WI38 (cell line): Measurements from ENCODE around the gene GPR45.
"Not testable (repeated sequence)": the region's sequence is repeated elsewhere in the genome, so short reads cannot be mapped to it uniquely, and the experiment has no call there.

ENCODE experiments used
- H3K4me3 ChIP-seq: 2 replicates; pipeline ENCODE4 v1.5.1; 2011; ENCODE audit warnings: low read depth, mild to moderate bottlenecking, control low read depth, low read length
- CTCF ChIP-seq: IDR thresholded peaks from 2 replicates; pipeline ENCODE4 v1.5.1; 2012; ENCODE audit warnings: low read depth, mild to moderate bottlenecking, control low read depth, low read length

GPR45 gene

GRCh38 chr2:105243961-105244360 lies 2.4 kb downstream of the GPR45 start:
- peak; percentile 36; the same call in 1 of the 2 replicates for TF ChIP-seq CTCF
- H3K4me3 ChIP-seq = no peak overlapping the region

DNA sequence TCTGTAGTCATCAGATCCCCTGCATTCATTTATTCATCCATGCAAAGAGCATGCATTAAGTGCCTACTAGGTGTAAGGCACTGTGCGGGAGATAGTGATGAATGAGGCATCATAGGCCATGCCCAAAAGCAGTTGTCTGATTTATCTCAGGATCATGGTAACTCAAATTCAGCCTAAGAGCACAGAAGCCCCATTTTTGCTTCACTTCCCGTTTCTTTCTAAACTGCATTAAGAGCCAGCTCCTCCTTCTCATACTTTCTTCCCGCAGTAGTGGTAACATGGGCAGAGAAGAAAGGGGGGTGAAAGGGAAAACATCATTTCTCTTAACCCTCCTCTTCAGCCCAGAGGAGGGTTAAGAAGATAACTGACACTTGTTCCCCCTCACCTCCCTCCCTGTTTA lies 2.9 kb downstream of the GPR45 start:
- TF ChIP-seq CTCF = no peak

DNA sequence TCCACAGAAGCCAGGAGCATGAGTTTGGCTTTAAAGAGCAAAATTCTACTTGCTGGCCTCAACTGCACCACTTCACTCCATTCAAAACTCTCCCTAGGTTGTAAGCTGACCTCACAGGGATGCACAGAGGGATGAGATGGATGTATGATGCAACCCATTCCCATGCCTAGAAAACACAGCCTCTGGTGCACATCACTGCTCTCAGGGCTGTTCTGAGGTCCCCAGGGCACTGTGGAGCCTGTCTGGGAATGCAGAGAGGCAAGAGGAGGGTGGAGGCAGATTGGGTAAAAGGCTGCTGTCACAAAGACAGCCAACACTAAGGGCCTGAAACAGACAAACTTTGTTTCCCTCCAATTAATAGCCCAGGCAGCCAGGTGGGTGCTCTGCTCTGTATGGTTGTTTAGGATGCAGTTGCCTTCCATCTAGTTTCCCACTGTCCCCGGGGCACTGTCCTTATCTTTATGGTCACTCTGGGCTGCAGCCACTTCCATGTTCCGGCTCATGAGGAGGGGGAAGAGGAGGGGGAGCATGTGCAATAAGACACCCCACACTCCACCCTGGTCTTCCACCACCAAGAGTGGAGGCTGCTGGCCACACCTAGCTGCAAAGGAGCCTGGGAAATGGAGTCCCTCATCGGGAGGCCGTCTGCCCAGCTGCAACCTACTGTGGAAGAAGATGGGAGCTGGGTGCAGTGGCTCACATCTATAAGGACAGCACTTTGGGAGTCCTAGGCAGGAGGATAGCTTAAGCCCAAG lies 7.0 kb downstream of the GPR45 start:
- no peak for TF ChIP-seq CTCF
- no peak overlapping the region for H3K4me3 ChIP-seq

More for the DNA sequence above, 2.9 kb downstream of the GPR45 start:
- H3K4me3 ChIP-seq = no peak overlapping the region

- H3K4me3 ChIP-seq = no peak overlapping the region
- no peak for TF ChIP-seq CTCF
Measured at GRCh38 chr2:105249181-105249580, 7.6 kb downstream of the GPR45 start.

- TF ChIP-seq CTCF = no peak
- no peak overlapping the region for H3K4me3 ChIP-seq
Measured at GRCh38 chr2:105249891-105250290, 8.3 kb downstream of the GPR45 start.

DNA sequence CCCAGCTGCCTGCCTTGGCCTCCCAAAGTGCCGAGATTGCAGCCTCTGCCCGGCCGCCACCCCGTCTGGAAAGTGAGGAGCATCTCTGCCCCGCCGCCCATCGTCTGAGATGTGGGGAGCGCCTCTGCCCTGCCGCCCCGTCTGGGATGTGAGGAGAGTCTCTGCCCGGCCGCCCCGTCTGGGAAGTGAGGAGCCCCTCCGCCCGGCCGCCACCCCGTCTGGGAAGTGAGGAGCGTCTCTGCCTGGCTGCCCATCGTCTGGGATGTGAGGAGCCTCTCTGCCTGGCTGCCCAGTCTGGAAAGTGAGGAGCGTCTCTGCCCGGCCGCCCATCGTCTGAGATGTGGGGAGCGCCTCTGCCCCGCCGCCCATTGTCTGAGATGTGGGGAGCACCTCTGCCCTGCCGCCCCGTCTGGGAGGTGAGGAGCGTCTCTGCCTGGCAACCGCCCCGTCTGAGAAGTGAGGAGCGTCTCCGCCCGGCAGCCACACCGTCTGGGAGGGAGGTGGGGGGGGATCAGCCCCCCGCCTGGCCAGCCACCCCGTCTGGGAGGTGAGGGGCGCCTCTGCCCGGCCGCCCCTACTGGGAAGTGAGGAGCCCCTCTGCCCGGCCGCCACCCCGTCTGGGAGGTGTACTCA lies 9.6 kb downstream of the GPR45 start:
- H3K4me3 ChIP-seq = not testable (repeated sequence)

DNA sequence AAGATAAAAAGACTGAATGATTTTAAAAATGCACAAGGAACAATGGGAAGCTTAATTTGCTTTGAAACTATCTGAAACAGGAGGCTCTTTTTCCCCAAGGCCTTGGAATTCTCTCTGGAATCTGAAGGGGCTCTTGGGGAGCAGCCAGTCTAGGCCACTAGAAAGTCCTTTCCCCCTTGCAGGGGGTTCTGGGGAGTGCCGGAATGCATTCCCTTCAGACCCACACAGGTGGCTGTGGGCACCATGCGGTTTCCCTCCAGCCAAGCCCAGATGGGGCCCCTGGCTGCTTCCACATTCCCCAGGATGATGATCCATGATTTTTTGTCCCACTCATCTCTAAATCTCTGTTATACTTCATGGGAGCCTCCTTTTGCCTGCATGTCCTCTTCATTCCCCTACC lies 10.7 kb downstream of the GPR45 start:
- H3K4me3 ChIP-seq = no peak overlapping the region
- TF ChIP-seq CTCF = no peak
